HEK293 (cell line): ENCODE data around the gene LRP10.

ENCODE experiments used
- AEBP2 ChIP-seq: fragments of 450-650 bp; formaldehyde crosslinking; IDR thresholded peaks from 2 replicates; pipeline ENCODE4 v1.5.1; 2016; ENCODE audit warnings: missing biosample characterization, missing genetic modification characterization, borderline replicate concordance
- BCL11B ChIP-seq: fragments of 450-650 bp; formaldehyde crosslinking; IDR thresholded peaks from 2 replicates; pipeline ENCODE4 v1.5.1; 2016; ENCODE audit warnings: low read depth, missing biosample characterization, missing genetic modification characterization
- GFI1B ChIP-seq: fragments of 450-650 bp; formaldehyde crosslinking; IDR thresholded peaks from 2 replicates; pipeline ENCODE4 v1.5.1; 2016; ENCODE audit warnings: missing biosample characterization, missing genetic modification characterization
- GLI4 ChIP-seq: fragments of 450-650 bp; formaldehyde crosslinking; IDR thresholded peaks from 2 replicates; pipeline ENCODE4 v1.5.1; 2016; ENCODE audit warnings: missing biosample characterization, missing genetic modification characterization
- HOXD13 ChIP-seq: sonication (generic); formaldehyde crosslinking; IDR thresholded peaks from 2 replicates; pipeline ENCODE4 v1.8.0; 2022; ENCODE audit warnings: missing genetic modification reagents, borderline replicate concordance
- IKZF3 ChIP-seq: fragments of 450-650 bp; IDR thresholded peaks from 2 replicates; pipeline ENCODE4 v1.5.0; 2018; ENCODE audit warnings: missing biosample characterization, mild to moderate bottlenecking, missing genetic modification characterization, moderate library complexity
- KLF17 ChIP-seq: fragments of 450-650 bp; formaldehyde crosslinking; IDR thresholded peaks from 2 replicates; pipeline ENCODE4 v1.5.1; 2016; ENCODE audit warnings: missing biosample characterization, missing genetic modification characterization
- MYNN ChIP-seq: fragments of 450-650 bp; formaldehyde crosslinking; IDR thresholded peaks from 2 replicates; pipeline ENCODE4 v1.5.1; 2016; ENCODE audit warnings: missing biosample characterization, missing genetic modification characterization, borderline replicate concordance
- PRDM1 ChIP-seq: fragments of 450-650 bp; formaldehyde crosslinking; IDR thresholded peaks from 2 replicates; pipeline ENCODE4; 2016; ENCODE audit warnings: missing biosample characterization, missing genetic modification characterization
- REPIN1 ChIP-seq: fragments of 450-650 bp; formaldehyde crosslinking; IDR thresholded peaks from 2 replicates; pipeline ENCODE4 v1.5.1; 2017; ENCODE audit warnings: missing biosample characterization, missing genetic modification characterization, low read depth
- SCRT1 ChIP-seq: fragments of 450-650 bp; formaldehyde crosslinking; IDR thresholded peaks from 2 replicates; pipeline ENCODE4 v1.5.1; 2016; ENCODE audit warnings: missing biosample characterization, missing genetic modification characterization, borderline replicate concordance
- SP2 ChIP-seq: fragments of 450-650 bp; formaldehyde crosslinking; IDR thresholded peaks from 2 replicates; pipeline ENCODE4 v1.5.1; 2016; ENCODE audit warnings: missing biosample characterization, missing genetic modification characterization
- ZBTB48 ChIP-seq: fragments of 450-650 bp; formaldehyde crosslinking; IDR thresholded peaks from 2 replicates; pipeline ENCODE4 v1.5.1; 2016; ENCODE audit warnings: missing biosample characterization, missing genetic modification characterization
- ZBTB8A ChIP-seq: fragments of 450-650 bp; formaldehyde crosslinking; IDR thresholded peaks from 2 replicates; pipeline ENCODE4 v1.5.1; 2016; ENCODE audit warnings: missing biosample characterization, missing genetic modification characterization
- ZEB2 ChIP-seq: fragments of 450-650 bp; formaldehyde crosslinking; IDR thresholded peaks from 2 replicates; pipeline ENCODE4 v1.5.1; 2016; ENCODE audit warnings: missing biosample characterization, missing genetic modification characterization
- ZIC2 ChIP-seq: fragments of 450-650 bp; formaldehyde crosslinking; IDR thresholded peaks from 2 replicates; pipeline ENCODE4 v1.5.1; 2016; ENCODE audit warnings: missing biosample characterization, missing genetic modification characterization
- ZNF146 ChIP-seq: fragments of 450-650 bp; formaldehyde crosslinking; IDR thresholded peaks from 2 replicates; pipeline ENCODE4 v1.5.1; 2016; ENCODE audit warnings: missing biosample characterization, missing genetic modification characterization
- ZNF18 ChIP-seq: fragments of 450-650 bp; formaldehyde crosslinking; IDR thresholded peaks from 2 replicates; pipeline ENCODE4 v1.5.1; 2016; ENCODE audit warnings: missing biosample characterization, missing genetic modification characterization
- ZNF19 ChIP-seq: fragments of 450-650 bp; formaldehyde crosslinking; IDR thresholded peaks from 2 replicates; pipeline ENCODE4; 2016; ENCODE audit warnings: missing biosample characterization, missing genetic modification characterization, low read depth
- ZNF2 ChIP-seq: fragments of 450-650 bp; formaldehyde crosslinking; IDR thresholded peaks from 2 replicates; pipeline ENCODE4 v1.5.1; 2016; ENCODE audit warnings: missing biosample characterization, missing genetic modification characterization
- ZNF202 ChIP-seq: fragments of 450-650 bp; formaldehyde crosslinking; IDR thresholded peaks from 2 replicates; pipeline ENCODE4 v1.5.1; 2016; ENCODE audit warnings: missing biosample characterization, missing genetic modification characterization, borderline replicate concordance
- ZNF221 ChIP-seq: fragments of 450-650 bp; formaldehyde crosslinking; IDR thresholded peaks from 2 replicates; pipeline ENCODE4 v1.5.1; 2017; ENCODE audit warnings: missing biosample characterization, missing genetic modification characterization, borderline replicate concordance
- ZNF223 ChIP-seq: fragments of 450-650 bp; formaldehyde crosslinking; IDR thresholded peaks from 2 replicates; pipeline ENCODE4 v1.5.1; 2016; ENCODE audit warnings: missing biosample characterization, missing genetic modification characterization
- ZNF23 ChIP-seq: fragments of 450-650 bp; formaldehyde crosslinking; IDR thresholded peaks from 2 replicates; pipeline ENCODE4 v1.5.1; 2016; ENCODE audit warnings: missing biosample characterization, missing genetic modification characterization, borderline replicate concordance
- ZNF311 ChIP-seq: fragments of 450-650 bp; formaldehyde crosslinking; IDR thresholded peaks from 2 replicates; pipeline ENCODE4 v1.5.1; 2017; ENCODE audit warnings: missing biosample characterization, missing genetic modification characterization, borderline replicate concordance
- ZNF341 ChIP-seq: fragments of 450-650 bp; formaldehyde crosslinking; IDR thresholded peaks from 2 replicates; pipeline ENCODE4; 2016; ENCODE audit warnings: low read depth, missing biosample characterization, missing genetic modification characterization
- ZNF398 ChIP-seq: fragments of 450-650 bp; formaldehyde crosslinking; IDR thresholded peaks from 2 replicates; pipeline ENCODE4 v1.5.1; 2017; ENCODE audit warnings: missing biosample characterization, missing genetic modification characterization
- ZNF510 ChIP-seq: fragments of 450-650 bp; formaldehyde crosslinking; IDR thresholded peaks from 2 replicates; pipeline ENCODE4 v1.5.1; 2018; ENCODE audit warnings: mild to moderate bottlenecking, missing genetic modification characterization, missing biosample characterization; ENCODE audit not compliant: insufficient replicate concordance
- ZNF548 ChIP-seq: fragments of 450-650 bp; formaldehyde crosslinking; IDR thresholded peaks from 2 replicates; pipeline ENCODE4 v1.5.1; 2016; ENCODE audit warnings: missing biosample characterization, missing genetic modification characterization
- ZNF571 ChIP-seq: fragments of 450-650 bp; formaldehyde crosslinking; IDR thresholded peaks from 2 replicates; pipeline ENCODE4 v1.5.0; 2017; ENCODE audit warnings: missing biosample characterization, missing genetic modification characterization
- ZNF600 ChIP-seq: fragments of 450-650 bp; formaldehyde crosslinking; IDR thresholded peaks from 2 replicates; pipeline ENCODE4 v1.5.1; 2016; ENCODE audit warnings: missing biosample characterization, missing genetic modification characterization
- ZNF692 ChIP-seq: fragments of 450-650 bp; formaldehyde crosslinking; IDR thresholded peaks from 2 replicates; pipeline ENCODE4 v1.5.1; 2016; ENCODE audit warnings: missing biosample characterization, missing genetic modification characterization
- TF ChIP-seq, protein P1 (sequence below): fragments of 450-650 bp; formaldehyde crosslinking; IDR thresholded peaks from 2 replicates; pipeline ENCODE4 v1.5.1; 2016; ENCODE audit warnings: missing biosample characterization, missing genetic modification characterization

Gene LRP10

GRCh38 chr14:22883173-22883976 lies 11.8 kb downstream of the LRP10 start, which contains the start of gene REM2 (continued):
- peak; percentile 67; the same call in 1 of the 2 replicates for TF ChIP-seq ZNF692 (tag by site-specific recombination)
- TF ChIP-seq ZNF18 (tag by site-specific recombination): no peak
- TF ChIP-seq ZNF571 (tag by site-specific recombination): no peak
- TF ChIP-seq ZNF23 (tag by site-specific recombination): no peak
- TF ChIP-seq REPIN1 (tag by site-specific recombination): no peak
- no peak for TF ChIP-seq ZEB2 (tag by site-specific recombination)
- TF ChIP-seq ZNF341 (tag by site-specific recombination): peak; percentile 35; the same call in 1 of the 2 replicates
- TF ChIP-seq GFI1B (tag by site-specific recombination): no peak
- no peak for TF ChIP-seq ZNF221 (tag by site-specific recombination)
- no peak for TF ChIP-seq ZNF548 (tag by site-specific recombination)
- no peak for TF ChIP-seq AEBP2 (tag by site-specific recombination)
- no peak for TF ChIP-seq HOXD13 (CRISPR knock-in tag)
- 0 out of 2 replicates have a peak, but pooled peaks have one; percentile 16 for TF ChIP-seq IKZF3
- TF ChIP-seq ZNF19 (tag by site-specific recombination): no peak
- TF ChIP-seq ZNF2: no peak
- TF ChIP-seq, protein P1, sequence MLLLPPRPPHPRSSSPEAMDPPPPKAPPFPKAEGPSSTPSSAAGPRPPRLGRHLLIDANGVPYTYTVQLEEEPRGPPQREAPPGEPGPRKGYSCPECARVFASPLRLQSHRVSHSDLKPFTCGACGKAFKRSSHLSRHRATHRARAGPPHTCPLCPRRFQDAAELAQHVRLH: no peak
- no peak for TF ChIP-seq GLI4 (tag by site-specific recombination)
- TF ChIP-seq MYNN: no peak
- peak; percentile 87 for TF ChIP-seq PRDM1 (tag by site-specific recombination)
- TF ChIP-seq ZNF202 (tag by site-specific recombination): no peak
- no peak for TF ChIP-seq ZNF600
- TF ChIP-seq SP2: peak; percentile 6; the same call in 1 of the 2 replicates
- peak; percentile 76; the same call in 1 of the 2 replicates for TF ChIP-seq ZBTB48 (tag by site-specific recombination)
- TF ChIP-seq SCRT1 (tag by site-specific recombination): no peak
- no peak for TF ChIP-seq ZNF223
- peak; percentile 35; the same call in 1 of the 2 replicates for TF ChIP-seq ZIC2
- no peak for TF ChIP-seq KLF17 (tag by site-specific recombination)
- peak; percentile 94 for TF ChIP-seq ZNF398
- no peak for TF ChIP-seq ZNF510
- TF ChIP-seq ZNF146 (tag by site-specific recombination): no peak
- TF ChIP-seq ZBTB8A (tag by site-specific recombination): no peak
- TF ChIP-seq ZNF311: no peak
- TF ChIP-seq BCL11B (tag by site-specific recombination): no peak
